Keratinocyte (primary cell): ENCODE measurements around the gene DCAF11. TPM values are rescaled to one million over a fixed set of nuclear protein-coding genes. Genes with fewer than 3 reads are reported as not detected.

Experiments used
- DNase-seq: peaks from one replicate; pipeline ENCODE4 v3.0.0-alpha.2; 2011; ENCODE audit warnings: low read depth, missing footprints, low spot score
- FAIRE-seq: peaks from 2 replicates; lab custom pipeline; 2011; peaks lifted over from hg19 to GRCh38; lab: Jason Lieb, UNC
- H2AFZ ChIP-seq: 2 replicates; pipeline ENCODE4 v1.6.0; 2012; ENCODE audit warnings: low read length, control low read depth, inconsistent platforms; ENCODE audit not compliant: control insufficient read depth
- H3K27ac ChIP-seq: 2 replicates; pipeline ENCODE4 v1.5.1; 2011; ENCODE audit warnings: low read length; ENCODE audit not compliant: control insufficient read depth, insufficient read depth
- H3K27me3 ChIP-seq: 3 replicates; pipeline ENCODE4 v1.6.0; 2011; ENCODE audit warnings: low read length; ENCODE audit not compliant: control insufficient read depth, insufficient read depth; ENCODE audit errors: extremely low read depth
- H3K36me3 ChIP-seq, 2 experiments: 2 replicates in 1 of 2; 3 replicates in 1 of 2; pipeline ENCODE4 v1.5.1; 2011; ENCODE audit warnings: low read length in 2 of 2, mild to moderate bottlenecking in 1 of 2; ENCODE audit not compliant: control insufficient read depth in 2 of 2, insufficient read depth in 2 of 2; ENCODE audit errors: extremely low read depth in 1 of 2
- H3K4me1 ChIP-seq: 3 replicates; pipeline ENCODE4 v1.5.1; 2011; ENCODE audit warnings: low read length; ENCODE audit not compliant: control insufficient read depth, insufficient read depth; ENCODE audit errors: extremely low read depth
- H3K4me2 ChIP-seq: 3 replicates; pipeline ENCODE4 v1.6.0; 2011; ENCODE audit warnings: low read depth, low read length; ENCODE audit not compliant: control insufficient read depth, insufficient read depth; ENCODE audit errors: extremely low read depth
- H3K4me3 ChIP-seq, 3 experiments: fragments of 200-600 bp in 1 of 3; sonication (generic) in 1 of 3; 2 replicates in 2 of 3; 3 replicates in 1 of 3; pipeline ENCODE4 v1.5.1; 2011 to 2016; ENCODE audit warnings: low read length in 3 of 3, mild to moderate bottlenecking in 3 of 3, control low read depth in 2 of 3, inconsistent platforms in 1 of 3, low read depth in 1 of 3, mixed read lengths in 1 of 3, mixed run types in 1 of 3, moderate library complexity in 1 of 3; ENCODE audit not compliant: control insufficient read depth in 2 of 3, insufficient read depth in 2 of 3; ENCODE audit errors: extremely low read depth in 1 of 3
- H3K79me2 ChIP-seq: 2 replicates; pipeline ENCODE4 v1.6.0; 2012; ENCODE audit warnings: low read length; ENCODE audit not compliant: control insufficient read depth, insufficient read depth
- H3K9ac ChIP-seq: 3 replicates; pipeline ENCODE4 v1.6.0; 2011; ENCODE audit warnings: low read length; ENCODE audit not compliant: control insufficient read depth, insufficient read depth; ENCODE audit errors: extremely low read depth
- H3K9me1 ChIP-seq: 3 replicates; pipeline ENCODE4 v1.6.0; 2011; ENCODE audit warnings: low read length; ENCODE audit not compliant: control insufficient read depth, insufficient read depth; ENCODE audit errors: extremely low read depth
- H3K9me3 ChIP-seq: 2 replicates; pipeline ENCODE4 v1.5.1; 2012; ENCODE audit warnings: low read depth, low read length; ENCODE audit not compliant: control insufficient read depth
- H4K20me1 ChIP-seq: 3 replicates; pipeline ENCODE4 v1.6.0; 2011; ENCODE audit warnings: low read length; ENCODE audit not compliant: control insufficient read depth, insufficient read depth; ENCODE audit errors: extremely low read depth
- EZH2 ChIP-seq: IDR thresholded peaks from one replicate; pipeline ENCODE4 v1.6.1; 2012; ENCODE audit warnings: inconsistent platforms, mild to moderate bottlenecking, low read length, moderate library complexity
- dilution Hi-C: fragments of 300-500 bp; cut with MboI; formaldehyde crosslinking; loops from one replicate; pipeline ENCODE4 v1.7.0; 2020; ENCODE audit warnings: low sequenced_read_pairs; ENCODE audit not compliant: extremely low pct_ligation_motif_present
- polyA plus RNA-seq, 5 experiments: library from polyadenylated mRNA; depleted of rRNA in 3 of 5; stranded (reverse) in 3 of 5; stranded (forward) in 1 of 5; unstranded in 1 of 5; fragments of >200 nt; gene quantifications; 1 replicate in 1 of 5; 2 replicates in 3 of 5; 3 replicates in 1 of 5; pipeline versions ENCODE4 v1.2.1 to v1.2.3, GENCODE V29; 2011 to 2012; ENCODE audit warnings: missing spikeins in 2 of 5, low read depth in 1 of 5, low replicate concordance in 1 of 5
- TF ChIP-seq, protein P1 (sequence below), 3 experiments: IDR thresholded peaks in 1 of 3; conservative IDR thresholded peaks in 1 of 3; optimal IDR thresholded peaks in 1 of 3; 2 replicates in 2 of 3; 3 replicates in 1 of 3; pipeline versions ENCODE3 to v1.5.1; 2011; ENCODE audit warnings: low read length in 3 of 3, mild to moderate bottlenecking in 3 of 3, moderate library complexity in 2 of 3, control low read depth in 1 of 3, inconsistent platforms in 1 of 3; ENCODE audit not compliant: insufficient read depth in 2 of 3; ENCODE audit errors: extremely low read depth in 1 of 3

The DCAF11 gene
- polyA plus RNA-seq, 1 donor (not counting 4 experiments of a cell fraction or from before 2014, with no cell fraction given), result 25.9 TPM

DNA sequence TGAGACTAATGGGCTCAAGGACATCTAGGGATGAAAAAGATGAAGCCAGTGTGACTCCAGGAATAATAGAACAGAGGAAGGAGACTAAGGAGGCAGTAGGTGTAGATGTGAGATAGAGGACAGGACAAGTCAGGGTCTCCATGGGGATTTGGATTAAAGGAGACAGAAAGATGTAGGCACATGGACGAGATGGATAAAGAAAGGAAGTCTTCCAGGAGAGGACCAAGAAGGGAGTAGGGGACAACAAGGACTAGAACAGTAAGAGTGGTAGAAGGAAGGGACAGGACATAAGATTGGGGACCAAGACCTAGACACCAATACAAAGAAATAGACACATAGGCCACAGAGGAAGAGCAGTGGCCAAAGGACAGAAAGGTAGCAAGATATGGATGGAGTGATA is 27.6 kb upstream of the DCAF11 start:
- Histone ChIP-seq H4K20me1 (no peaks in the 10 kb centered on the region), H3K4me1 (no peaks in the 10 kb centered on the region), H3K4me3 (no peak overlapping the region), H3K79me2 (no peaks in the 10 kb centered on the region), H3K36me3 (no peaks in the 10 kb centered on the region), H3K27ac (no peak overlapping the region), H3K9ac (no peak overlapping the region), H2AFZ (no peak overlapping the region), H3K27me3 (peaks cover 11% of the 10 kb centered on the region), H3K4me2 (no peak overlapping the region), H3K9me1 (no peaks in the 10 kb centered on the region), H3K9me3 (no peaks in the 10 kb centered on the region)
- dilution Hi-C loops, result no loop called here
- FAIRE-seq, result no peak
- no peak for TF ChIP-seq EZH2
- TF ChIP-seq, protein P1, sequence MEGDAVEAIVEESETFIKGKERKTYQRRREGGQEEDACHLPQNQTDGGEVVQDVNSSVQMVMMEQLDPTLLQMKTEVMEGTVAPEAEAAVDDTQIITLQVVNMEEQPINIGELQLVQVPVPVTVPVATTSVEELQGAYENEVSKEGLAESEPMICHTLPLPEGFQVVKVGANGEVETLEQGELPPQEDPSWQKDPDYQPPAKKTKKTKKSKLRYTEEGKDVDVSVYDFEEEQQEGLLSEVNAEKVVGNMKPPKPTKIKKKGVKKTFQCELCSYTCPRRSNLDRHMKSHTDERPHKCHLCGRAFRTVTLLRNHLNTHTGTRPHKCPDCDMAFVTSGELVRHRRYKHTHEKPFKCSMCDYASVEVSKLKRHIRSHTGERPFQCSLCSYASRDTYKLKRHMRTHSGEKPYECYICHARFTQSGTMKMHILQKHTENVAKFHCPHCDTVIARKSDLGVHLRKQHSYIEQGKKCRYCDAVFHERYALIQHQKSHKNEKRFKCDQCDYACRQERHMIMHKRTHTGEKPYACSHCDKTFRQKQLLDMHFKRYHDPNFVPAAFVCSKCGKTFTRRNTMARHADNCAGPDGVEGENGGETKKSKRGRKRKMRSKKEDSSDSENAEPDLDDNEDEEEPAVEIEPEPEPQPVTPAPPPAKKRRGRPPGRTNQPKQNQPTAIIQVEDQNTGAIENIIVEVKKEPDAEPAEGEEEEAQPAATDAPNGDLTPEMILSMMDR (optimal IDR thresholded peaks at IDR 0.05 in 1 of 3, IDR thresholded peaks at IDR 0.05 in 1 of 3, conservative IDR thresholded peaks at IDR 0.05 in 1 of 3; ENCODE audit: extremely low read depth in 1 of 3, insufficient read depth in 2 of 3, low read length in 3 of 3), result no peak
- DNase-seq, result no peak

DNA sequence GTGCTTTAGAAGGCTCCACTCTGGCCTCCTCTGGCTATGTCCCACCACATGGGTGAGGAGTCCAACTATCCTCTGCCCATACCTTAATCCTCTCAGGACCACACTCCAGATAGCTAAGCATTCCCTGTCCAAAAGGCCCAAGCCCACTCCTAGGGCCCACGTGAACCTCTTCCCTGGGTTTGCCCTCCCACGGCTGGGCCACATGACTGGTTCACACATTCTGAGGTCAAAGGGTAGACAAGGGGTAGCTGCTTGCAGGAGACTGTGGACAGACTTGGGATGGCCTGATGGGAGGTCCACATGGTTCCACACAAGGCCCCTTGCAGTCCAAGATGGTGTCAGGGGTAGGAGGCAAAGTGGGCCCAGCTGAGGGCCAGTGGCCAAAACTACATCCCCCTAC is 26.5 kb upstream of the DCAF11 start:
- no peak overlapping the region for H3K4me3 ChIP-seq
- H3K79me2 ChIP-seq, result no peaks in the 10 kb centered on the region
- no peak overlapping the region for H3K9ac ChIP-seq
- no peak overlapping the region for H2AFZ ChIP-seq
- H3K27me3 ChIP-seq, result no peaks in the 10 kb centered on the region
- FAIRE-seq (no peak), DNase-seq (no peak)
- no peaks in the 10 kb centered on the region for H3K36me3 ChIP-seq
- no peak overlapping the region for H3K27ac ChIP-seq
- dilution Hi-C loops, result no loop called here
- peaks cover 2% of the 10 kb centered on the region for H3K4me1 ChIP-seq
- no peaks in the 10 kb centered on the region for H3K9me3 ChIP-seq
- H3K4me2 ChIP-seq, result no peak overlapping the region
- no peaks in the 10 kb centered on the region for H4K20me1 ChIP-seq
- TF ChIP-seq, protein P1 (optimal IDR thresholded peaks at IDR 0.05 in 1 of 3, IDR thresholded peaks at IDR 0.05 in 1 of 3, conservative IDR thresholded peaks at IDR 0.05 in 1 of 3; ENCODE audit: extremely low read depth in 1 of 3, insufficient read depth in 2 of 3, low read length in 3 of 3), result no peak
- TF ChIP-seq EZH2, result no peak
- H3K9me1 ChIP-seq, result no peaks in the 10 kb centered on the region
